Stimulated activated CD8-positive, alpha-beta memory T cell treated with anti-CD3 and anti-CD28 coated beads, Interleukin-7, amount 100 ng/mL, for 48 hours (primary cell): Measurements from ENCODE around the gene MCMBP.
"Not testable (repeated sequence)": the region's sequence is repeated elsewhere in the genome, so short reads cannot be mapped to it uniquely, and the experiment has no call there.

Source experiments
- DNase-seq, 2 donors: peaks; one replicate each; pipeline ENCODE4 v3.0.0-alpha.2; 2020; ENCODE audit warnings: low read depth in 1 of 2; ENCODE audit errors: extremely low read depth in 1 of 2

Gene MCMBP

GRCh38 chr10:119878524-119878923 lies 5.9 kb upstream of the MCMBP start:
- no peak for DNase-seq

- DNase-seq, result peak; percentile 76 to 81
These were observed 428 bp upstream of the MCMBP start for GRCh38 chr10:119872860-119873681.

GRCh38 chr10:119871881-119872609 lies 598 bp downstream of the MCMBP start:
- peak; percentile 18 to 45 for DNase-seq

- not testable (repeated sequence) for DNase-seq
These were observed 3.2 kb downstream of the MCMBP start for GRCh38 chr10:119869398-119869797.

GRCh38 chr10:119867317-119867716 lies 5.3 kb downstream of the MCMBP start:
- DNase-seq, result no peak

- no peak for DNase-seq
These were observed 6.9 kb downstream of the MCMBP start for GRCh38 chr10:119865699-119866240.

- no peak for DNase-seq
These were observed 8.6 kb downstream of the MCMBP start for GRCh38 chr10:119863951-119864565.

- no peak for DNase-seq
These were observed 10.1 kb downstream of the MCMBP start for GRCh38 chr10:119862524-119862923.

- DNase-seq, result no peak
These were observed 11.6 kb downstream of the MCMBP start for GRCh38 chr10:119860866-119861607.

GRCh38 chr10:119859420-119860258 lies 13.0 kb downstream of the MCMBP start:
- no peak for DNase-seq

- no peak for DNase-seq
These were observed 14.6 kb downstream of the MCMBP start for GRCh38 chr10:119858063-119858462.

GRCh38 chr10:119853574-119853973 lies 19.1 kb downstream of the MCMBP start:
- DNase-seq, result no peak

- DNase-seq, result no peak
These were observed 19.8 kb downstream of the MCMBP start for GRCh38 chr10:119852822-119853221.

- DNase-seq, result no peak
These were observed 20.4 kb downstream of the MCMBP start for GRCh38 chr10:119852277-119852676.

- DNase-seq, result no peak
These were observed 22.7 kb downstream of the MCMBP start for GRCh38 chr10:119849944-119850343.

GRCh38 chr10:119849031-119849789 lies 23.4 kb downstream of the MCMBP start:
- no peak for DNase-seq

- no peak for DNase-seq
These were observed 27.0 kb downstream of the MCMBP start for GRCh38 chr10:119845656-119846055.

- DNase-seq, result peak in 1 of 2 donors; percentile 25
These were observed 38.5 kb downstream of the MCMBP start for GRCh38 chr10:119834188-119834587.

GRCh38 chr10:119832951-119833350 lies 39.7 kb downstream of the MCMBP start:
- DNase-seq, result no peak
